GM18498 (cell line): Measurements from ENCODE around the gene ANKRD66.
"Not testable (repeated sequence)": the region's sequence is repeated elsewhere in the genome, so short reads cannot be mapped to it uniquely, and the experiment has no call there.

Experiments
- ATAC-seq: cut with Tn5 transposase; IDR thresholded peaks from one replicate; pipeline ENCODE4 v1.9.1; 2021; ENCODE audit warnings: mild to moderate bottlenecking, moderate library complexity; ENCODE audit not compliant: unreplicated experiment

ANKRD66 gene

GRCh38 chr6:46746696-46747095 lies at the start of gene ANKRD66:
Gene ANKRD66, plus strand, starts transcription at chr6:46746933. Its CDS starts 5,016 bp downstream, at chr6:46751949.
- ATAC-seq, result no peak

- no peak for ATAC-seq
These were observed 46.8 kb upstream of the ANKRD66 start for GRCh38 chr6:46699970-46700369.

GRCh38 chr6:46704562-46704961 lies 42.2 kb upstream of the ANKRD66 start:
- ATAC-seq, result no peak

- ATAC-seq, result peak; percentile 43
These were observed 40.3 kb upstream of the ANKRD66 start for GRCh38 chr6:46706464-46706863.

GRCh38 chr6:46711491-46711890 lies 35.2 kb upstream of the ANKRD66 start:
- no peak for ATAC-seq

GRCh38 chr6:46715141-46715540 lies 31.6 kb upstream of the ANKRD66 start:
- ATAC-seq, result no peak

- no peak for ATAC-seq
These were observed 27.6 kb upstream of the ANKRD66 start for GRCh38 chr6:46719099-46719498.

- ATAC-seq, result no peak
These were observed 26.3 kb upstream of the ANKRD66 start for GRCh38 chr6:46720401-46720800.

GRCh38 chr6:46729787-46730326 lies 16.9 kb upstream of the ANKRD66 start:
- ATAC-seq, result no peak

- ATAC-seq, result no peak
These were observed 15.7 kb upstream of the ANKRD66 start for GRCh38 chr6:46730921-46731461.

GRCh38 chr6:46733341-46733801 lies 13.4 kb upstream of the ANKRD66 start:
- no peak for ATAC-seq

GRCh38 chr6:46734867-46735719 lies 11.6 kb upstream of the ANKRD66 start, which contains the start of gene PLA2G7:
Gene PLA2G7, minus strand, starts transcription at chr6:46735375. Its CDS starts 12,484 bp downstream, at chr6:46722891.
- no peak for ATAC-seq

GRCh38 chr6:46735720-46736031 lies 11.1 kb upstream of the ANKRD66 start:
- ATAC-seq, result no peak

- no peak for ATAC-seq
These were observed 9.8 kb upstream of the ANKRD66 start for GRCh38 chr6:46736906-46737305.

GRCh38 chr6:46741482-46741881 lies 5.3 kb upstream of the ANKRD66 start:
- ATAC-seq, result no peak

GRCh38 chr6:46741910-46742309 lies 4.8 kb upstream of the ANKRD66 start:
- ATAC-seq, result no peak

GRCh38 chr6:46743425-46744158 lies 3.1 kb upstream of the ANKRD66 start:
- ATAC-seq, result no peak

GRCh38 chr6:46744159-46744725 lies 2.5 kb upstream of the ANKRD66 start:
- not testable (repeated sequence) for ATAC-seq

- no peak for ATAC-seq
These were observed 760 bp upstream of the ANKRD66 start for GRCh38 chr6:46745973-46746372.

GRCh38 chr6:46748940-46749503 lies 2.3 kb downstream of the ANKRD66 start:
- ATAC-seq, result no peak

- ATAC-seq, result no peak
These were observed 3.0 kb downstream of the ANKRD66 start for GRCh38 chr6:46749731-46750130.
